OCI-LY1 (cell line): ENCODE data around the gene CAMK2A.

Experiments used
- H2AFZ ChIP-seq: fragments of 200-600 bp; sonication (generic), shearing (Covaris generic); 2 replicates; pipeline ENCODE4 v1.6.0; 2014; ENCODE audit warnings: antibody characterized with exemption, mild to moderate bottlenecking, low read length
- H3F3A ChIP-seq: fragments of 200-600 bp; sonication (generic), shearing (Covaris generic); 2 replicates; pipeline ENCODE4 v1.6.0; 2014; ENCODE audit warnings: mild to moderate bottlenecking, antibody characterized with exemption, low read length, moderate library complexity; ENCODE audit not compliant: insufficient read depth
- H3K27ac ChIP-seq: fragments of 200-600 bp; sonication (generic); 2 replicates; pipeline ENCODE4 v1.5.1; 2014; ENCODE audit warnings: low read length, mixed run types, mild to moderate bottlenecking, low read depth; ENCODE audit not compliant: poor library complexity, severe bottlenecking
- H3K27me3 ChIP-seq: fragments of 200-600 bp; sonication (generic); 2 replicates; pipeline ENCODE4 v1.6.0; 2014; ENCODE audit warnings: antibody characterized with exemption, mild to moderate bottlenecking, low read length, moderate library complexity; ENCODE audit not compliant: insufficient read depth
- H3K36me3 ChIP-seq: fragments of 200-600 bp; sonication (generic); 2 replicates; pipeline ENCODE4 v1.6.1; 2014; ENCODE audit warnings: mild to moderate bottlenecking, antibody characterized with exemption, low read length, moderate library complexity, mixed read lengths; ENCODE audit not compliant: insufficient read depth
- H3K4me1 ChIP-seq: fragments of 200-600 bp; sonication (generic); 2 replicates; pipeline ENCODE4 v1.5.1; 2014; ENCODE audit warnings: mild to moderate bottlenecking, low read length, moderate library complexity; ENCODE audit not compliant: insufficient read depth, severe bottlenecking
- H3K4me2 ChIP-seq: fragments of 200-600 bp; sonication (generic), shearing (Covaris generic); 2 replicates; pipeline ENCODE4 v1.6.1; 2014; ENCODE audit warnings: low read length
- H3K4me3 ChIP-seq: fragments of 200-600 bp; sonication (generic); 2 replicates; pipeline ENCODE4 v1.5.1; 2014; ENCODE audit warnings: low read length, low read depth, mild to moderate bottlenecking, mixed read lengths; ENCODE audit not compliant: poor library complexity, severe bottlenecking
- H3K79me2 ChIP-seq: fragments of 200-600 bp; shearing (Covaris generic); 2 replicates; pipeline ENCODE4 v1.6.1; 2016; ENCODE audit warnings: mixed run types, low read length, mixed read lengths; ENCODE audit not compliant: insufficient read depth
- H3K9ac ChIP-seq: fragments of 200-600 bp; sonication (generic), shearing (Covaris generic); 2 replicates; pipeline ENCODE4 v1.6.1; 2014; ENCODE audit warnings: mild to moderate bottlenecking, low read length, mixed read lengths
- H3K9me2 ChIP-seq: fragments of 200-600 bp; sonication (generic), shearing (Covaris generic); 2 replicates; pipeline ENCODE4 v1.6.1; 2014; ENCODE audit warnings: low read depth, mild to moderate bottlenecking, low read length, mixed read lengths
- H3K9me3 ChIP-seq: fragments of 200-600 bp; shearing (Covaris generic); 2 replicates; pipeline ENCODE4 v1.6.1; 2014; ENCODE audit warnings: low read length, mixed read lengths
- H4K20me1 ChIP-seq: fragments of 200-600 bp; sonication (generic), shearing (Covaris generic); 2 replicates; pipeline ENCODE4 v1.6.0; 2016; ENCODE audit warnings: mild to moderate bottlenecking, low read length; ENCODE audit not compliant: insufficient read depth
- CTCF ChIP-seq: fragments of 200-600 bp; sonication (generic), shearing (Covaris generic); IDR thresholded peaks from 2 replicates; pipeline ENCODE4 v1.5.1; 2017; ENCODE audit warnings: mild to moderate bottlenecking, antibody characterized with exemption, low read length, moderate library complexity, mixed read lengths
- EZH2 ChIP-seq: fragments of 200-600 bp; sonication (generic), shearing (Covaris generic); IDR thresholded peaks from 2 replicates; pipeline ENCODE4 v1.8.0; 2017; ENCODE audit warnings: borderline replicate concordance, mixed run types, mild to moderate bottlenecking, antibody characterized with exemption, low read length, moderate library complexity, mixed read lengths

Gene CAMK2A

GRCh38 chr5:150190503-150190979 lies 99.0 kb downstream of the CAMK2A start:
- H3K36me3 ChIP-seq, result no peaks in the 10 kb centered on the region
- no peaks in the 10 kb centered on the region for H3K79me2 ChIP-seq
- H3F3A ChIP-seq, result no peaks in the 10 kb centered on the region
- no peak for TF ChIP-seq EZH2
- no peak for TF ChIP-seq CTCF
- no peak overlapping the region for H3K4me2 ChIP-seq
- H4K20me1 ChIP-seq, result no peaks in the 10 kb centered on the region
- no peak overlapping the region for H2AFZ ChIP-seq
- H3K4me1 ChIP-seq, result no peaks in the 10 kb centered on the region
- no peak overlapping the region for H3K9ac ChIP-seq
- H3K27ac ChIP-seq, result no peak overlapping the region
- H3K4me3 ChIP-seq, result no peak overlapping the region
- no peaks in the 10 kb centered on the region for H3K9me2 ChIP-seq
- H3K27me3 ChIP-seq, result peaks cover 4% of the 10 kb centered on the region; the same call in 1 of the 2 replicates
- H3K9me3 ChIP-seq, result no peaks in the 10 kb centered on the region

- H3K9ac ChIP-seq, result no peak within 1 kb of the TSS
- H3K4me2 ChIP-seq, result no peak within 1 kb of the TSS
- H3K27me3 ChIP-seq, result peaks cover 4% of the 10 kb centered on the region; the same call in 1 of the 2 replicates
Observed at GRCh38 chr5:150189728-150190502, 99.7 kb downstream of the CAMK2A start, which contains the start of gene SLC6A7. Gene SLC6A7, plus strand, starts transcription at chr5:150190062. Its CDS starts 266 bp downstream, at chr5:150190328.

GRCh38 chr5:150189326-150189725 lies 100.2 kb downstream of the CAMK2A start:
- H3K36me3 ChIP-seq, result no peaks in the 10 kb centered on the region
- H3K4me1 ChIP-seq, result no peaks in the 10 kb centered on the region
- peaks cover 4% of the 10 kb centered on the region; the same call in 1 of the 2 replicates for H3K27me3 ChIP-seq
- no peaks in the 10 kb centered on the region for H3K9me2 ChIP-seq
- no peak overlapping the region for H3K4me2 ChIP-seq
- H3K4me3 ChIP-seq, result no peak overlapping the region
- no peaks in the 10 kb centered on the region for H4K20me1 ChIP-seq
- no peaks in the 10 kb centered on the region for H3K79me2 ChIP-seq
- H3K9ac ChIP-seq, result no peak overlapping the region
- H3K9me3 ChIP-seq, result no peaks in the 10 kb centered on the region
- no peak overlapping the region for H3K27ac ChIP-seq
- TF ChIP-seq EZH2 (no peak), CTCF (no peak)
- no peak overlapping the region for H2AFZ ChIP-seq
- no peaks in the 10 kb centered on the region for H3F3A ChIP-seq

More at GRCh38 chr5:150189728-150190502, 99.7 kb downstream of the CAMK2A start, which contains the start of gene SLC6A7:
- Histone ChIP-seq H3K79me2 (no peaks in the 10 kb centered on the region), H4K20me1 (no peaks in the 10 kb centered on the region), H3K9me2 (no peaks in the 10 kb centered on the region), H3K36me3 (no peaks in the 10 kb centered on the region), H3K27ac (no peak within 1 kb of the TSS), H2AFZ (no peak within 1 kb of the TSS), H3K4me3 (no peak within 1 kb of the TSS), H3K4me1 (no peaks in the 10 kb centered on the region), H3F3A (no peaks in the 10 kb centered on the region), H3K9me3 (no peaks in the 10 kb centered on the region)
- TF ChIP-seq EZH2 (no peak), CTCF (no peak)
